HL-60 (cell line): Measurements from ENCODE around the gene MAJIN.

ENCODE experiments used
- GABPA ChIP-seq: IDR thresholded peaks from 2 replicates; pipeline ENCODE4 v1.6.1; 2012; ENCODE audit warnings: low read depth
- POLR2AphosphoS5 ChIP-seq: IDR thresholded peaks from 2 replicates; pipeline ENCODE4 v1.6.1; 2012; ENCODE audit warnings: low read depth
- TF ChIP-seq, protein P1 (sequence below): IDR thresholded peaks from one replicate; pipeline ENCODE4 v1.5.1; 2011; ENCODE audit warnings: low read length, control low read depth, inconsistent platforms; ENCODE audit not compliant: insufficient read depth

DNA sequence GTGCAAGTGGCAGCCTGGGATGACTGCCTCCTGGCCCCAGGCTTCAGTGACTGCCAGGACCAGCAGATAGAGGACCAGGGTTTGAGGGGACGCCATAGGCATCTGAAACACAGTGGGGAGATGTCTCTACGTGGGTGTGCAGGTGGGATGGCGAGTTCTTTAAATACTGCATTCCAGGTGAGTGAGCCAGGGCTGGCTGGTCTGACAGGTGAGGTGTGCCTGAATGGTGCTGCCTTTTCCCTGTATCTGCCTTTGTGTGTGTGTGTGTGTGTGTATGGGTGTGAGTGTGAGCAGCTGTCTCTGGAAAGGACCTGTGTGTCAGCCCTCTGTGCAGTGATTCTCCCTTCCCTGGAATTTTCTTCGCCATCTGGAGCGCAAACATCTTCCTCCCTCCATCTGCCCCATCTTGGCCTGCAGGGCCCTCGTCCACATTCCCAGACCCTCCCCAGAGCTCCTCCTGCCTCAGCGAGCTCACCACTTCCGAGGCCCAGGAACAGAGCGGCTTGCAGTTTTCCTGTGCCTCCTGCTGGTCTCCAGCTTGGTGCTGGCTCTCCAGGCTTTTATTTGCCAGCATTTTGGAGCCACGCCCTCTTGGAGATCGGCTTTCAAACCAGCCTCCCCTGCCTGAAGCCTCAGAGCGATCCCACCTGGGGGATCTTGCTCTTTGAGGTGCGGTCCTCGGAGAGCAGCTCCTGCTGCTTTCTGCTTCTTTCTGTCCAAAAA is 36.4 kb downstream of the MAJIN start, which contains the start of gene GPHA2:
- TF ChIP-seq, protein P1, sequence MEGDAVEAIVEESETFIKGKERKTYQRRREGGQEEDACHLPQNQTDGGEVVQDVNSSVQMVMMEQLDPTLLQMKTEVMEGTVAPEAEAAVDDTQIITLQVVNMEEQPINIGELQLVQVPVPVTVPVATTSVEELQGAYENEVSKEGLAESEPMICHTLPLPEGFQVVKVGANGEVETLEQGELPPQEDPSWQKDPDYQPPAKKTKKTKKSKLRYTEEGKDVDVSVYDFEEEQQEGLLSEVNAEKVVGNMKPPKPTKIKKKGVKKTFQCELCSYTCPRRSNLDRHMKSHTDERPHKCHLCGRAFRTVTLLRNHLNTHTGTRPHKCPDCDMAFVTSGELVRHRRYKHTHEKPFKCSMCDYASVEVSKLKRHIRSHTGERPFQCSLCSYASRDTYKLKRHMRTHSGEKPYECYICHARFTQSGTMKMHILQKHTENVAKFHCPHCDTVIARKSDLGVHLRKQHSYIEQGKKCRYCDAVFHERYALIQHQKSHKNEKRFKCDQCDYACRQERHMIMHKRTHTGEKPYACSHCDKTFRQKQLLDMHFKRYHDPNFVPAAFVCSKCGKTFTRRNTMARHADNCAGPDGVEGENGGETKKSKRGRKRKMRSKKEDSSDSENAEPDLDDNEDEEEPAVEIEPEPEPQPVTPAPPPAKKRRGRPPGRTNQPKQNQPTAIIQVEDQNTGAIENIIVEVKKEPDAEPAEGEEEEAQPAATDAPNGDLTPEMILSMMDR = no peak
- TF ChIP-seq GABPA (no peak), POLR2AphosphoS5 (no peak)
